Neural cell (in vitro differentiated cells): Measurements from ENCODE around the gene RSPO4. TPM values are rescaled to one million over a fixed set of nuclear protein-coding genes. Genes with fewer than 3 reads are reported as not detected.

ENCODE experiments used
- H2AFZ ChIP-seq: fragments of 200-600, 300-800 bp; sonication (generic), shearing (Covaris generic); 2 replicates; pipeline ENCODE4 v1.6.0; 2014; ENCODE audit warnings: low read depth, mild to moderate bottlenecking, antibody characterized with exemption, low read length, moderate library complexity
- H3F3A ChIP-seq: fragments of 200-600 bp; shearing (Covaris generic); 2 replicates; pipeline ENCODE4 v1.6.1; 2016; ENCODE audit warnings: mild to moderate bottlenecking, moderate library complexity, mixed read lengths, antibody characterized with exemption, low read length; ENCODE audit not compliant: insufficient read depth, poor library complexity, severe bottlenecking
- H3K27ac ChIP-seq: fragments of 200-600, 300-800 bp; sonication (generic), shearing (Covaris generic); 2 replicates; pipeline ENCODE4 v1.5.1; 2014; ENCODE audit warnings: mild to moderate bottlenecking, low read length, moderate library complexity
- H3K27me3 ChIP-seq: fragments of 300-800, 200-600 bp; sonication (generic), shearing (Covaris generic); 2 replicates; pipeline ENCODE4 v1.6.0; 2014; ENCODE audit warnings: mild to moderate bottlenecking, low read depth, low read length, moderate library complexity; ENCODE audit not compliant: insufficient read depth
- H3K36me3 ChIP-seq: fragments of 300-800, 200-600 bp; sonication (generic), shearing (Covaris generic); 2 replicates; pipeline ENCODE4 v1.5.1; 2014; ENCODE audit warnings: mild to moderate bottlenecking, antibody characterized with exemption, low read length, moderate library complexity; ENCODE audit not compliant: insufficient read depth
- H3K4me2 ChIP-seq: fragments of 300-800, 200-600 bp; sonication (generic), shearing (Covaris generic); 2 replicates; pipeline ENCODE4 v1.6.0; 2014; ENCODE audit warnings: mild to moderate bottlenecking, low read length
- H3K4me3 ChIP-seq: fragments of 300-800, 200-600 bp; sonication (generic), shearing (Covaris generic); 2 replicates; pipeline ENCODE4 v1.5.1; 2014; ENCODE audit warnings: mild to moderate bottlenecking, low read length, moderate library complexity
- H3K79me2 ChIP-seq: fragments of 200-600 bp; shearing (Covaris generic); replicated peaks from 2 replicates; pipeline ENCODE4 v1.6.0; 2014; ENCODE audit warnings: mild to moderate bottlenecking, low read length, moderate library complexity; ENCODE audit not compliant: insufficient read depth
- H3K9ac ChIP-seq: fragments of 300-800, 200-600 bp; sonication (generic), shearing (Covaris generic); 2 replicates; pipeline ENCODE4 v1.6.1; 2016; ENCODE audit warnings: mild to moderate bottlenecking, low read length, mixed read lengths
- H3K9me2 ChIP-seq: fragments of 200-600 bp; shearing (Covaris generic); 2 replicates; pipeline ENCODE4 v1.6.1; 2016; ENCODE audit warnings: mild to moderate bottlenecking, low read length, mixed read lengths; ENCODE audit not compliant: insufficient read depth
- H3K9me3 ChIP-seq: fragments of 200-600, 300-800 bp; sonication (generic), shearing (Covaris generic); 2 replicates; pipeline ENCODE4 v1.6.1; 2016; ENCODE audit warnings: mild to moderate bottlenecking, mixed run types, low read length, moderate library complexity, mixed read lengths
- H4K20me1 ChIP-seq: fragments of 200-600 bp; shearing (Covaris generic); 2 replicates; pipeline ENCODE4 v1.6.1; 2016; ENCODE audit warnings: mild to moderate bottlenecking, mixed run types; ENCODE audit not compliant: insufficient read depth
- CTCF ChIP-seq: fragments of 450-650 bp; IDR thresholded peaks from 2 replicates; pipeline ENCODE4 v1.5.1; 2014; ENCODE audit warnings: antibody characterized with exemption, mild to moderate bottlenecking, moderate library complexity; ENCODE audit not compliant: poor library complexity, severe bottlenecking
- EP300 ChIP-seq: fragments of 450-650 bp; conservative IDR thresholded peaks from 2 replicates; pipeline ENCODE4 v1.6.1; 2014; ENCODE audit warnings: antibody characterized with exemption, mild to moderate bottlenecking, moderate library complexity; ENCODE audit not compliant: poor library complexity, severe bottlenecking
- EZH2 ChIP-seq: fragments of 200-600, 300-800 bp; shearing (Covaris generic), sonication (generic); IDR thresholded peaks from 2 replicates; pipeline ENCODE4 v1.6.1; 2014; ENCODE audit warnings: antibody characterized with exemption, low read length, borderline replicate concordance, mild to moderate bottlenecking; ENCODE audit not compliant: insufficient read depth, poor library complexity, severe bottlenecking
- MXI1 ChIP-seq: fragments of 450-650 bp; conservative IDR thresholded peaks from 2 replicates; pipeline ENCODE4 v1.6.1; 2014; ENCODE audit warnings: antibody characterized with exemption, mild to moderate bottlenecking; ENCODE audit not compliant: poor library complexity, severe bottlenecking
- POLR2AphosphoS5 ChIP-seq: IDR thresholded peaks from 2 replicates; pipeline ENCODE4 v1.6.1; 2012
- RAD21 ChIP-seq: fragments of 450-650 bp; conservative IDR thresholded peaks from 2 replicates; pipeline ENCODE4 v1.6.1; 2014; ENCODE audit warnings: antibody characterized with exemption, mild to moderate bottlenecking, moderate library complexity
- REST ChIP-seq: IDR thresholded peaks from 2 replicates; pipeline ENCODE4 v1.6.1; 2012; ENCODE audit warnings: borderline replicate concordance
- SMC3 ChIP-seq: fragments of 450-650 bp; conservative IDR thresholded peaks from 2 replicates; pipeline ENCODE4 v1.6.1; 2014; ENCODE audit warnings: antibody characterized with exemption, mild to moderate bottlenecking, moderate library complexity; ENCODE audit not compliant: poor library complexity
- TAF1 ChIP-seq: IDR thresholded peaks from 2 replicates; pipeline ENCODE4 v1.6.1; 2012; ENCODE audit warnings: low read depth
- polyA plus RNA-seq: library from polyadenylated mRNA; depleted of rRNA; stranded (reverse); fragments of >200 nt; gene quantifications from 2 replicates; pipeline ENCODE4 v1.2.3, GENCODE V29; 2014

The RSPO4 gene
- polyA plus RNA-seq, 1 donor from 2014 or later: 0.19 TPM

- no peaks in the 10 kb centered on the region for H3F3A ChIP-seq
- H3K79me2 ChIP-seq: no peaks in the 10 kb centered on the region
- TF ChIP-seq SMC3 (no peak), RAD21 (no peak), MXI1 (no peak)
- H4K20me1 ChIP-seq: no peaks in the 10 kb centered on the region
- H3K4me3 ChIP-seq: no peak overlapping the region
- no peaks in the 10 kb centered on the region for H3K27me3 ChIP-seq
- no peak overlapping the region for H3K4me2 ChIP-seq
- no peak overlapping the region for H3K27ac ChIP-seq
- no peaks in the 10 kb centered on the region for H3K9me3 ChIP-seq
- no peaks in the 10 kb centered on the region for H3K9me2 ChIP-seq
- no peak overlapping the region for H3K9ac ChIP-seq
- no peaks in the 10 kb centered on the region for H3K36me3 ChIP-seq
- no peak overlapping the region for H2AFZ ChIP-seq
Observed at GRCh38 chr20:952196-952795, 49.8 kb downstream of the RSPO4 start.

GRCh38 chr20:951384-952169 is 50.5 kb downstream of the RSPO4 start:
- no peak overlapping the region for H3K4me2 ChIP-seq
- H3K9ac ChIP-seq: no peak overlapping the region
- no peaks in the 10 kb centered on the region for H3K79me2 ChIP-seq
- no peaks in the 10 kb centered on the region for H3K9me2 ChIP-seq
- no peaks in the 10 kb centered on the region for H3K36me3 ChIP-seq
- no peak overlapping the region for H3K4me3 ChIP-seq
- no peaks in the 10 kb centered on the region for H3K27me3 ChIP-seq
- H3K9me3 ChIP-seq: no peaks in the 10 kb centered on the region
- H4K20me1 ChIP-seq: no peaks in the 10 kb centered on the region
- no peak overlapping the region for H2AFZ ChIP-seq
- TF ChIP-seq REST: no peak
- TF ChIP-seq POLR2AphosphoS5: no peak
- TF ChIP-seq EZH2: no peak
- no peak for TF ChIP-seq SMC3
- no peak for TF ChIP-seq MXI1
- TF ChIP-seq EP300: no peak
- no peak for TF ChIP-seq CTCF
- no peak for TF ChIP-seq RAD21
- TF ChIP-seq TAF1: no peak
- H3K27ac ChIP-seq: no peak overlapping the region
- H3F3A ChIP-seq: no peaks in the 10 kb centered on the region
